HG03378 (cell line): ENCODE results near the gene SINHCAF.

Experiments
- ATAC-seq: cut with Tn5 transposase; IDR thresholded peaks from one replicate; pipeline ENCODE4 v1.9.1; 2021; ENCODE audit warnings: mild to moderate bottlenecking, moderate library complexity; ENCODE audit not compliant: unreplicated experiment

Gene SINHCAF

DNA sequence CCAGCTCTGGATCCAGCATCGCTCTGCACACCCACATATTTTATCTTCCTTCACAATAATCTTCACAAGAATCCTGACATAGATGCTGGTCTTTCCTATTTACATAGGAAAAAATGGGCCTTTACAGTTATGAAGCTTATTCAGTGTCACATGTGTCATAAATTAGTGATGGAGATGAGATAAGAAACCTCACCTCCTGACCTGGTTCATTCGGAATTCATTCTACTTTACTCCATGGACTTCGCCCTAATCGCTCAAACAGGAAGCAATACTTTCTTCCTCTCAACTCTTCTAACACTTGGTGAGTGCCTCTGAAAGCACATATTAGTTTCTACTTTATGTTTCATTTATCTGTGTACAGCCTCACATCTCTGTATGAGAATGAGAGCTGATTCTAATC is 12.0 kb upstream of the SINHCAF start:
- no peak for ATAC-seq

DNA sequence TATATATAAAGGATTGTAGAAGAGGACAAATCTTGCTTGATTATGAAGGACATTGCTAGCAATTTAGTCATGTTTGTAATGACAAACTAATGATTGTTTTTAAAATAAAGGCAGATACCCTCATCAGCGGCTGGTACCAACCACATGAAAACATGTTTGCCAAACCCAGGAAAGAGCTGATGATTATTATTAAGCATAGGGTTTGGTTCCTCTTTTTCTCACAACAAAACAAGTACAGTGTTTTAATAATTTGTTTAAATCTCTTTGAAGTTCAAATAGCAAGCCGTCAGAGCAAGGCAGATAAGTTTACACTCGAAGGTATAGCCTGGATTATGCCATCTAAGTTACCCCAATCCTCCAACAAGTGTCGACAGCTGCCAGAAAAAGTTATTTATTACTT is 5.3 kb upstream of the SINHCAF start:
- ATAC-seq = no peak

DNA sequence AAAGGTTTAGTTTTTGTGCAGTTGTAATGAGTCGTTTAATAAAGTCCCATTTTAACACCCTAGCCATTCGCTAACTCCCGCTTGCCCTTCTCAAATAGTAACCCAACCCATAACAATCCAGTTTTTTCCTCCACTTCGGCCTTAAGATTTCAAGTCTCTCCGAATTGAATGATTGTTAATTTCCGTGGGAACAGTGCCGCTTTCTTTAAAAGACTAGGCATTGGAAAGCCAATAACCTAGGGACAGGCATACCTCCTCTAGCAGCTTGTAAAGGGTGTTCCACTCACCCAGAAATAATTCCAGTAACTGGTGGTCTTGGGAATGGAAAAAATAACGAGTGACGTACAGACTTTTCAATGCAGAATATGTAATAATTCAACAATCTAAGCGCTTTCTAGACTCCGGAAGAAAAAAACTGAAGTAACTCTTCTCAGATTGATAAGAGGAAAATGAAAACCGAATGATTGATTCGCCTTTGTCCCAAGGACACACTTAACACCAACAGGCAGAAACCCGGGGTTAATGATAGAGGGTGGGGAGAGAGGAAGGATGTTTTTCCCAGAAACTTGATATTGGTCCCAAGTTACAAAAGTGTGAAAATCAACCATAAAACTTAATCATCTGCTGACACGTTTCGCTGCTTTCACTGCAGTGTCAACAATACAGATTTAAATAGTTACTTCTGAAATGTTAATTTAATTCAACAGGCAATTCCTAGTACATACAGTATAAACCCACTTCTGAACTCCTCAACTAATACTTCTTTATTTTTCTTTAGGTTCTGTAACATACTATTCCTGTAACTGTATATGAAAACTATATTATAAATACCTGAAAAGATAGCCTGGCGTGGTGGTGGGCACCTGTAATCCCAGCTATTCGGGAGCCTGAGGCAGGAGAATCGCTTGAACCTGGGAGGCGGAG is 1.0 kb upstream of the SINHCAF start:
- no peak for ATAC-seq

DNA sequence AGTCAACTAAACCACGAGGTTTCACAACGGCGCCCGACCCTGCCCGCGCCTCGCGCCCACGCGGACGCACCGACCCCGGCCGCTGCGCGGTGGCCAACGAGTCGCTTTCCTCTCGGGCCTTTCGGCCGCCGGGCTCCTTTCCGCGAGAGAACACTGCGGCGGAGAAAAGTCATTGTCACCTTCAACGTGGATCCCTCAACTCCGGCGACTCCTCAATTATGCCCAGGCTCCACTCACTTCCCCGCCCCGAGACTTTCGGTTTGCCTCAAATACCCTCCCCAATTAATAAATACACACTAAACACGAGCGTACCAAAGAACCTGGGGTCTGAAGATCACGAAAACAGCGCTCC is 450 bp downstream of the SINHCAF start:
- ATAC-seq = no peak

DNA sequence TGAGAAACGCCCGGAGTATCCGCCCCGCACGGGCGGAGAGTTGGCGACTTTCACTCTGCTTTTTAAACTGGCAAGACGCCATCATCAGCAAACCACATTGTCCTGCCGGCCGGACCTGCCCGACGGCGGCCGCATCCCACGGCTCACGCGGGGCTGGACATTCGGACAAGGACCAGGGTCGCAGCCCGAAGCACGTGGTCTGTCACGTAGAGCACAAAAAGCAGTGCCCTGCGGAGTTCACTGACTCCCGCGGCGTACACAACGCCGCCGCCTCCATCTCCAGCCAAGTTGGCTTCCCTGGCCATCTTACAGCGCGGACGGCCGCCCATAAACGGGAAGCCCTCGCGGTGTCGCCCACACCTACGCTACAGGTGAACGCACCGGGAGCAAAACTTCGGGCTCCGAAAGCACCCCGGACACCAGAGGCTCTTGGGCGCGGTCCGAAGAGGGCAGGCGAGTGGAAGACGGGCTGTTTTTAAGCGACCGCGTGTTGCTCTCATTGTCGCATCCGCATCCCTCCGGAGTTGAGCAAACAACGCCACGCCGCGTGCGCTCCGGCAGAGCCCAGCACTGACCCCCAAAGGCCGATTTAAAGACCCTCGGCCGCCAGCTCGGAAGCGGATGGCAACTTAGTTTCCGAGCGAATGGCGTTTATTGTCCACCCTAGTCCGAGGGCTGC is 966 bp downstream of the SINHCAF start:
- ATAC-seq = peak; percentile 8

DNA sequence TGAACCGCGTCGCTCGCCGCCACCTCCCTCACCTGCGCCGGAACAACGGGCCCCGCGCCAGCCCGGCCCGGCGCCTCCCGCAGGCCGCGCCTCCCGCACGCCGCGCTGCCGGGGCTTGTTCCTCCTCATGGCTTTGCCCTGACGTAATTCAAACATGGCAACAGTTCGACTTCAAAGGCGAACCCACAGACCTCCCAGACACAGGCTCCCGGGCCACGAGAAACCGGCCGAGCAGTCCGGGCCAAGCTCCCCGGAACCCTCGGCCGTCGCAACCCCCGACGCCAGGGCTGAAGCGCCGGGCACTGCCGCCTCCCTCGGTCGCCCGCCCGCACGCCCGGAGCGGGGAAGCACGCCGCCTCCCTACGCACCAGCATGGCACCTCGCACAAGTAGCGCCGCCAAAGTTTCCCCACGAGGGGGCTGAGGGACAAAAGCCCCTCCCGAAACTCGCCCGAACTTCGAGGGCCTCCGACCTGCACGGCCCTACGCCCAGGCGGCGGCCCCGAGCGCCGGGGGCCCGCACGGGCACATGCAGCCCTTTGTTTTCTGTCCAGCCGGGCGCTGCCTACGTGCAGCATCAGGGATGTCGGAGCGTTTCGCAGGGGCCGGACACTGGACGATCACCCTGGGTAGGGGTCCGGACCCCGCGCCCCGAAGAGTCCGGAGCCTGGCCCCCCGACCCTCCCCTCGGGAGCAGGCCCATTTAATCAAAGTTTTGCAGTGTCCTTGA is 1.7 kb downstream of the SINHCAF start:
- ATAC-seq = peak; percentile 22

DNA sequence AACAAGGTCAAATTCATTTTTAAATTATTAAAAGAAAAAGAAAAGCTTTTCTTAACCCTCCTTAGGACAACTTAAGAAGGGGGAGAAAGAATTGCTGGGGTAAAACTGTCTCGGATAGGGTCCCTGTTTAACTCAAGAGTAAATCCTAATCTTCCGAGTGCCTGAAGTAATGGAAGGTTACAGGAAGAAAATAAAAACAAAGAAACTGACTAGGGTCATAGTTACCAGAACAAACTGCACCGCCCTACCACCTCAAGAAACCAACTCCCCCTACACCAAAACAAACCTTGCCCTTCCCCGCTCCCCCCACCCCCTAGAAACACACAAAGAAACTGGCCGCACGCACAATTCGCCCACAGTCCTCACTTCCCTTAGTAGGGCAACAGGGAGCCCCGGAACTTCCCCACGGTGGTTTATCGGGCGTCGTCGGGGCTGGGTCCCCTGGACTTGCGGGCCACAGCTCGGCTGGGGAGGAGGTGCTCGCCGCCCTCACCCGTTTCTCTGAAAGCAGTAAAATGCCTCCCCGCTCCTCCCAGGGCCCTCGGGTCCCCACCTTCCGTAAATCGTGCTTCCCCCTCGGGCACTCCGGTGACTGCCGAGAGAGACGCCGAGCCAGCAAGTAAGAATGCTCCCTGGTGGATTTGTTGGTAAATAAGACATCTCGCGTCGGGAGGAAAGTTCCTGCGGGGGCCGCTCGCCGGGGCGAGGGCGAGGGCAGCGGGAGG is 2.4 kb downstream of the SINHCAF start:
- peak; percentile 6 for ATAC-seq

DNA sequence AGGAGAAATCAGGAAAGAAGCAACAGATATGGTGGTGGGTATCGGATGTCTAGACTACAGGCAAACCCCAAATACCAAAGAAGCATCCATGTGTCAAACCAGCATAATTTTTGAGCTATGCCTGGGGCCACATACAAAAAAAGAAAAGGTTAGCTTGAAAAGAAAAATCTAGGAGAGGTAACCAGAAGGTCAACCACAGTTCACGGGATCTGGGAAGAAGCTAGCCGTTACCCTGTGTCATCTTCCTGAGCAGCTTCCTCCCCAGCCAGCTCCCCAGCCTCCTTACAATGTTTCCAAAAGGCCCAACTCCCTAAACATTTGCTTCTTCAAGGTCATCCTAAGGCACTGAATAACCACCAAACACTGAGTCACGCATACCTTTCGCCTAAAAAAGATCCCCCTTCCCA is 3.1 kb downstream of the SINHCAF start:
- no peak for ATAC-seq

DNA sequence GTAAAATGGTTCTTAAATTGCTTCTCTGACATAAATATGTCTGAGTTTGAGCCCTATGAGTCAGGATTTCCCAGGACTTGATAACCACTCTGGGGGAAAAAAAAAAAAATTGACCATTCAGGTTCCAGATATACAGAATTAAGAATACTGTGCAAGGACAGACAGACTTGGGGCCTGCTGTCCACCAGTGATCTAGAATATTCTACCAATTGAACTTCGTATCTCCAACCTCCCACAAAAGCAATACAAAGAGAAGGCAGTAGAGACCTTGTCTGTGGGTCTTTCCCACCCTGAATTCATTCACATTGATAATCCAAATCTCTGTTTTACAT is 4.1 kb downstream of the SINHCAF start:
- ATAC-seq = no peak

DNA sequence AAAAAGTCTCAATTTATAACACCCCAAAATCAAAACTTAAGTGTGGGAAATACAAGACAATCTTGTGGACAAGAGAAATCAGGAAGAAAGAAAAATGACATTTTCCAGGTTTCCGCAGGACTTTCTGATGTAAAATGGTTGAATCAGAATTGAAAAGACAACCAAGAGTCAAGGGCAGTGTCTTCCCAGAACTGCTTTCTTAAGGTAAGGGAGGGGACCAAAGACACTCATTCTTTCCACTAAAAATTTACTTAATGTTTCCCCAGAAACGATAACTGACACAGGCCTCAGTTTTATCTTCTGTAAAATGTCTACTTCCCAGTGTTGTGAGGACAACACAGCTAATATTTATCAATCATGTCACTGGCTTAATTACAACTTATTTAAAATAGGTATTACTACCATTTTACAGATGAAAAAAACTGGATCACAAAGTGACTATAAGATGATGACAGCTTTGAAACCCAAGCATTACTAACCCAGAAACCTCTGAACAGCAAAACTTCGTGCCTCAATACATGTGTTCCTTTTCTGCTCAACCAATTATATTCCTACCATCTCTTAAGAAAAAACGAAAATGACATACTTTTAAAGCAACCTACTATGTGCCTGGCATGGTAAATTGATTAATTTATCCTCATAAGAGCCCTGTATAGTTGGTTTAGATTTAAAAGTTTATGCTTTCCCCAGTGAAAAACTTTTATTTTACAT is 4.6 kb downstream of the SINHCAF start:
- no peak for ATAC-seq

DNA sequence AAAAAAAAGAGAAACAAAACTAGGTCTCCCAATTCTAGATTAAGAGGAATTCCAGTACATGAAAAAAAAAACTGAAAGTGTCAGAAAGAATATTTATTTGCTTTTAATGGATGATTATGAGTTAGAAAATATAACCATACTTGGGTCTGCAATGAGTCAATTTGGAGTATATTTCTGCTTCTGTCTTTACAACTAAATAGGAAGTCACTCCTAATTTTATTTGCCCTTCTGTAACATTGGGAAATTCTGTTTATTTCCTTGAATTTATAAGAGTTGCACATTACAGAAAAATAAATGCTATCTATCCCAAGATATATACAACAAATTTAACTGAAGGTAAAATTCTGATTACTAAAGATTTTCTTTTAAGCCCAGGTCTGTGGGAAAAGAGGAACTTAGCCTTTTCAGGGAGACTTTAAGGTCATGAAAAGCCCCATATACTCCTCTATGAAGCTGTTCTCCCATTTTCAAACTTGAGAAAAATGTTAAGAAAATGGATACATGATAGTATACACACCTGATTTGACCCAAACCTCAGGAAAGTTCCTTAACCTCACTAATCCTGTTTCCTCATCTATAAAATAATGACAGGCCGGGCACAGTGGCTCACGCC is 7.2 kb downstream of the SINHCAF start:
- ATAC-seq = no peak

DNA sequence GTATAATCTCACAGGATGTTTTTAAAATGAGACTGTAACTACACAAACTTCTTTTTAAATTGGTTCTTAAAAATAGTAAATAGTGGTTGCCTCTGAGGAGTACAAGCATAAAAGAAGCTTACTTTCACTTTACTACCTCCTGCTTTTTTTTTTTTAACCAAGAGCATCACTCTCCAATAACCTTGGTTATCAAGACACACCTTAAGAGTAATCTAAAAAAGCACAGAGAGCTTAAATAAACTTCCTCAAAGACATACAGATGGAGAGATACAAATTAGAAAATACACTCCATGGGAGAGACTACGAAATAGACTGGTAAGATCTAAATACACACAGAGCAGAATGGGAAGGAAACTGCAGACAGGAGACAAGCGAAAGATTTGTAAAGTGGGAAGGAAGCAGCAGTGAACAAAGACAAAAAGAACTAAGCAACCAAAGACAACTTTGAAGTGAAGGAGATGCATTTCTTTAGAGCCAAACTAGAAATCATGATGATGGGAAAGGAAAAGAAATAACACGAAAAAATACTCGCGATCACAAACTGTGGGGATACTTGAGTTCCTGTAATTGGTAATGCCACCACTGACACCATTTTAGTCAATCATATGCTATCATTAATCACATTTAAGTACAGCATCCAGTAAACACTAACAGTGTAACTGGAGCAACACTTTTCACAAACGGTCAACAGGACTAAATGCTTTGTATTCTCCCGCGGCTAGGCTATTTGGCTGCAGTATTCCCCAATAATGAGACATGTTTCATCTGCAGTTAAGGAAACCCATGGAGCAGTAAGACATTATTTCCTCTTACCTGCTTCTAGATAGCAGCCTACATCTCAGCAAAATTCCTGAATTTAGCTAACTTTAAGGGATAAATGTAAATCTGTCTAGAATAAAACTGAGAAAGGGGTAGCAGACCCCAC is 8.2 kb downstream of the SINHCAF start:
- no peak for ATAC-seq

DNA sequence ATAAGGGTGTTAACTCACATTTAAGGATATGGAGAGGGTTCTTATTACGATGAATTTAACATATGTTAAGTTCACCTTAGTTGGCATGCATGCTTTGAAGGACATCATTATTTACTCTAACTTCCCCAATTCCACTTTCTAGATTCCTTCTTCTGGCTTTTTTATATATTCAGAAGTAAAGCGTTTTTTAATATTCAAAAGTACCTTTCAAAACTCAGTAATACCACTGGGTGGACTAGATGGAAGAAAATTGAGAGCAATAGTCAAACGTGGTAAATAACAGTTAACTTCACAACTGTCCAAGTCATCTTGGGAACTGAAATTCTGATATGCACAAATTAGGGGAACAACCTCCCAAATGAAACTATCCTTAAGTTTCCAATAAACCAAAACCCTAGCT is 9.1 kb downstream of the SINHCAF start:
- no peak for ATAC-seq

DNA sequence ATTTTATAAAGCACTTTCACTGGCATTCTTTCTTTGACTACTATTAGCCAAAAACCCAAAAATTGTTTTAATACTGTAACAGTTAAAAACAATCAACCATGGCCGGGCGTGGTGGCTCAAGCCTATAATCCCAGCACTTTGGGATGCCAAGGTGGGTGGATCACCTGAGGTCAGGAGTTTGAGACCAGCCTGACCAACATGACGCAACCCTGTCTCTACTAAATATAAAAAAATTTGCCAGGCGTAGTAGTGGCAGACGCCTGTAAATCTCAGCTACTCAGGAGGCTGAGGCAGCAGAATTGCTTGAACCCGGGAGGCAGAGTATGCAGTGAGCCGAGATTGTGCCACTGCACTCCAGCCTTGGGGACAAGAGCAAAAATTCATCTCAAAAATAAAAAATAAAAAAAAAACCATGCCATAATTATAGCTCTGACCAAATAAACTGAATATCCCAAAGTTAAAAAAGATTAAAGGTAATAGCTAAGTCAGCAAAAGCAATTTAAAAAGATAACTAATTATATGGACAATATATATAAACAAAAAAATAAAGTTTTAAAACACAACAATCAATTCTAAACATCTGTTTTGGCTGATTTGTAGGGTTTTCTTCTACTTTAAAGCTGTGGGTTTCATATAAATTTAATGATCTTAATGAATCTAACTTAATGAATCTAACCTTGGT is 10.0 kb downstream of the SINHCAF start:
- no peak for ATAC-seq

DNA sequence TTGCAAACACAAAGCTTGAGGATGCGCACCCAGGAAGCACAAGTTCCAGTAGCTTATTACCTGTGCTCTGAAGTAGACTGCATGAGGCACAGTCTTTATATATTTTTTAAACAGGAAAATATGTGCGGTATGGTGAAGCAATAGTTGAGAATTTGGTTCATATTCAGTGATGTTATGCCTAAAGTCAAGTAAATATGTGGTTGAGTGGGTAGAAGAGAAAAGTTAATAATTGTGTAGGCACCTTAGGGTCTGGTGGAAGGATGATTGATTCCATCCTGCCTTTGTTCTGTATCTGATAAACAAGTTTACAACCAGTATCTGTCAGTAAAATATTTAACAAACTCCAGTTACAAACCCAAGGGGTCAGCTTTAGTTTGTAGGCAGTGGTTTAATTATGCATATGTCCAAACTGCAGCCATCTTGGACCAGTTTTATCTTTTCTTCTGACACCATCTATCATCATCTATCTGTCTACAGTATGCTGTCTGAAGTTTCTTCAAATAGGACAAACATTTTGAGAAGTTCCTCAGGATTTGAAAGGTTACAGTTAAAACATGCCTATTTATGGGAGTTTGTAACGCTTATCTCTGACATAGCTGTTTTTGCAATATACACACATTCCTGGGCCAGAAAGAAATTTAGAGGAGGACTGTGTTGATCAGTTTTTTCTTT is 10.8 kb downstream of the SINHCAF start:
- ATAC-seq = peak; percentile 38

DNA sequence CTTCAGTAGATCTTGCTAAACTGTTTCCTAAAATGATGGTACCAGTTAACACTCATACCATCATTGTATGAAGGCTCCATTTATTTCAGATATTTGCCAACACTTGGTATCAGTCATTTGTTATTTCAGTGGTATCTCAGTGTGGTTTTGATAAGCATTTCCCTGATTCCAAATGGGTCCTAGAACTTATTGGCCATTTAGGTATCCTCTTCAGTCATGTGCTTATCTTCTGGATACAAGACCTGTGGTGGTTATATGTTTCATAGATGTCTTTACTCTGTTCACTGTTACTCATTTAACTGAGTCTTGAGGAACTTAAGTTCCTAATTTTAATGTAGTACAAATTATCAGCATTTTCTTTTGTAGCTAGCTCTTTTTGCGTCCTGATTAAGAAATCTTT is 13.5 kb downstream of the SINHCAF start:
- no peak for ATAC-seq

DNA sequence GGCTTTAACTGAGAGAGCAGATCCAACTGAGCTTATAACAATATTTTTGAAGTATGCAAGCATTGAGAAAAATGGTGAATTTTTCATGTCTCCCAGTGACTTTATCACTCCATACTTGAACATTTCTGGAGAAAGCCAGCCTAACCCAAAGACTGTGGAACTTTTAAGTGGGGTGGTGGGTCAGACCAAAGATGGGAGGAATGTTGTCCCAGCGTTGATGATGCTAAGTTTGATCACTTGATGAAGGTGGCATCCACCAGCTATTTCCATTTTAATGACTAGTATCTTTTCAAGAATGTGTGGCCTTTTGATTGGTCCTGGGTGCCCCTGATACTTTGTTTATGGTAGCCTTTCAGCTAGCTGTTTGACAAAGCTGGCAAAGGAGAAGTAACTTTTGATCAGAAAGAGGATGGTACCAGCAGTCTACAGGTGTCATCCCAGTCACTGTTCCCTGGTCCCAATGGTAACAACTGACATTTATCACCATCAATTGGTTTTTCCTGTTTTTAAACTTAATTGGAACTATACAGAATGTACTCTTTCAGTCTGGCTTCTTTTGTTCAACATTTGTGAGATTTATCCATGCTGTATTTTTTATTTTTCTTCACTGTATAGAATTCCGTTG is 14.2 kb downstream of the SINHCAF start:
- no peak for ATAC-seq

DNA sequence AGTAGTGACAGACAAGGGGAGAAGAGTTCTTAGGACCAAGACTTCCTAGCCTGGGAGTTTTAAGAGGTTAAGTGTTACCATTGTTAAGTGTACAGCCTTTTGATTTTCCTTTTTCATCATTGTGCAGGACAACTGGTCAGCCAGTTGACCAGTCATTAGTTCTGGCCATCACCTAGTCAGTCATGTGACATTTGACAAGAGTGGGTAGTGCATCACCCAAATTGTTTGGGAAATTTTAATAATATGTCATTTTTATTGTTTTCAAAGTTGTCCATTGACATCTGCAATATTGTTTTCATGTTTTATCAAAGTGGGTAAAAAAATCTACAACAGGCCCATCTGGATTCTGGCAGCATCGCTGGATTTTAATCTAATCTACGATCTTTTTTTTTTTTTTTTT is 15.5 kb downstream of the SINHCAF start:
- no peak for ATAC-seq
